T-helper 17 cell (primary cell): Measurements from ENCODE around the gene DOCK4. TPM values are rescaled to one million over a fixed set of nuclear protein-coding genes. Genes with fewer than 3 reads are reported as not detected.

Experiments used
- ATAC-seq: fragments of 150-1000 bp; cut with Tn5 transposase; 2 replicates; pipeline ENCODE4 v1.10.0; 2021; ENCODE audit warnings: mild to moderate bottlenecking, moderate library complexity
- DNase-seq, 3 donors: peaks; one replicate each; pipeline versions ENCODE4 v3.0.0 to v3.0.0-alpha.2; 2020 to 2021
- H3K9me3 ChIP-seq: one replicate; pipeline ENCODE4 v1.7.0; 2013; ENCODE audit warnings: low read length, mild to moderate bottlenecking; ENCODE audit not compliant: control insufficient read depth, poor library complexity, severe bottlenecking
- H3K27ac Mint-ChIP-seq: one replicate; pipeline ENCODE4 v1.8.0; 2022; ENCODE audit warnings: mild to moderate bottlenecking, moderate library complexity, mixed read lengths
- H3K27me3 Mint-ChIP-seq: one replicate; pipeline ENCODE4 v1.8.0; 2022; ENCODE audit warnings: mixed read lengths
- H3K36me3 Mint-ChIP-seq: one replicate; pipeline ENCODE4 v1.8.0; 2022; ENCODE audit warnings: low read depth, mixed read lengths
- H3K4me1 Mint-ChIP-seq: one replicate; pipeline ENCODE4 v1.8.0; 2022; ENCODE audit warnings: mild to moderate bottlenecking, mixed read lengths
- H3K4me3 Mint-ChIP-seq: one replicate; pipeline ENCODE4 v1.8.0; 2022; ENCODE audit warnings: mild to moderate bottlenecking, moderate library complexity, mixed read lengths
- total RNA-seq, 4 donors: library from RNA in 2 of 4; stranded (reverse) in 2 of 4; gene quantifications; one replicate each; pipeline ENCODE4 v1.2.3 and lab custom pipeline; 2022 to 2026

DOCK4 gene
- total RNA-seq, 2 donors from 2014 or later: 0.18 to 0.57 TPM

GRCh38 chr7:112023282-112023681 lies 182.9 kb downstream of the DOCK4 start:
- Mint-ChIP-seq H3K27ac (no peak overlapping the region), H3K36me3 (peaks cover 2% of the 10 kb centered on the region), H3K4me3 (no peak overlapping the region), H3K4me1 (no peaks in the 10 kb centered on the region), H3K27me3 (peaks cover 13% of the 10 kb centered on the region)
- no peaks in the 10 kb centered on the region for H3K9me3 ChIP-seq
- ATAC-seq (no peak), DNase-seq (no peak)

GRCh38 chr7:112022128-112022527 lies 184.1 kb downstream of the DOCK4 start:
- DNase-seq (no peak), ATAC-seq (no peak)
- Mint-ChIP-seq H3K36me3 (peaks cover 2% of the 10 kb centered on the region), H3K4me3 (no peak overlapping the region), H3K4me1 (no peaks in the 10 kb centered on the region), H3K27ac (no peak overlapping the region), H3K27me3 (peaks cover 19% of the 10 kb centered on the region)
- no peaks in the 10 kb centered on the region for H3K9me3 ChIP-seq

- peaks cover 19% of the 10 kb centered on the region for H3K27me3 Mint-ChIP-seq
- H3K27ac Mint-ChIP-seq: no peak overlapping the region
- H3K9me3 ChIP-seq: no peaks in the 10 kb centered on the region
- no peaks in the 10 kb centered on the region for H3K4me1 Mint-ChIP-seq
- no peak overlapping the region for H3K4me3 Mint-ChIP-seq
- no peak for DNase-seq
- peaks cover 2% of the 10 kb centered on the region for H3K36me3 Mint-ChIP-seq
- ATAC-seq: no peak
Observed at GRCh38 chr7:112021379-112022044, 184.7 kb downstream of the DOCK4 start.

- Mint-ChIP-seq H3K36me3 (peaks cover 2% of the 10 kb centered on the region), H3K27ac (no peak overlapping the region), H3K27me3 (peaks cover 19% of the 10 kb centered on the region), H3K4me1 (no peaks in the 10 kb centered on the region), H3K4me3 (no peak overlapping the region)
- no peaks in the 10 kb centered on the region for H3K9me3 ChIP-seq
- ATAC-seq: no peak
- no peak for DNase-seq
Observed at GRCh38 chr7:112020800-112021199, 185.4 kb downstream of the DOCK4 start.

DNA sequence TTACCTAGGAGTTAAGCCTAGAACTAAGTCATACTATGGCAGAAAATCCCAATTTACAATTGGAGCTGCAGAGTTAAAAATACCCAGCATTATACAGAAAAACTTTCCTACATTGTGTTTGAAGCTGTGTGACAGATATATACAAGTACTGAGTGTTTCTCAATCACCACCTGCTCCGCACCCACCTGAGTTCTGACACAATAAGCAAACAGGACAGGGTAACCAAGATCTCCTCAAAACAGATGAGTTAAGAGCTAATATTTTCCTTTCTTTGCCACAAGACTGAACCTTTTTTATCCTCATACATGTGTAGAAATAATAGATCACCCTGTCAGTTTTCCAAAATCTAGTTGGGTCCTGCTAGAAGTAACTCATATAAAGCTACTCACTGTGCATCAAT lies 186.3 kb downstream of the DOCK4 start:
- ATAC-seq: no peak
- no peak overlapping the region for H3K27ac Mint-ChIP-seq
- H3K4me1 Mint-ChIP-seq: no peaks in the 10 kb centered on the region
- no peak for DNase-seq
- H3K4me3 Mint-ChIP-seq: no peak overlapping the region
- peaks cover 13% of the 10 kb centered on the region for H3K27me3 Mint-ChIP-seq
- peaks cover 2% of the 10 kb centered on the region for H3K36me3 Mint-ChIP-seq
- H3K9me3 ChIP-seq: no peaks in the 10 kb centered on the region

- Mint-ChIP-seq H3K27ac (no peak overlapping the region), H3K27me3 (peaks cover 13% of the 10 kb centered on the region), H3K4me1 (no peaks in the 10 kb centered on the region), H3K36me3 (no peaks in the 10 kb centered on the region), H3K4me3 (no peak overlapping the region)
- ATAC-seq: no peak
- no peak for DNase-seq
- H3K9me3 ChIP-seq: no peaks in the 10 kb centered on the region
Observed at GRCh38 chr7:112018305-112019030, 187.7 kb downstream of the DOCK4 start.

DNA sequence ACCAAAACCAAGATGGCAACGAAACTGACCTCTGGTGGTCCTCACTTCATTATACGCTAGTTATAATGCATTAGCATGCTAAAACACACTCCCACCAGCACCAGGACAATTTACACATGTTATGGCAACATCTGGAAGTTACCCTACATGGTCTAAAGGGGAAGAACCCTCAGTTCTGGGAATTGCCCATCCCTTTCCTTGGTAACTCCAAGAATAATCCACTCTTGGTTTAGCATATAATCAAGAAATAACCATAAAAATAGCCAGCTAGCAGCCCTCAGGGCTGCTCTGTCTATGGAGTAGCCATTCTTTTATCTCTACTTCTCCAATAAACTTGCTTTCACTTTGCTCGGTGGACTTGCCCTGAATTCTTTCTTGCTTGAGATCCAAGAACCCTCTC lies 191.1 kb downstream of the DOCK4 start:
- no peak for DNase-seq
- Mint-ChIP-seq H3K36me3 (no peaks in the 10 kb centered on the region), H3K4me3 (no peak overlapping the region), H3K4me1 (no peaks in the 10 kb centered on the region), H3K27ac (no peak overlapping the region), H3K27me3 (peaks cover 30% of the 10 kb centered on the region)
- no peaks in the 10 kb centered on the region for H3K9me3 ChIP-seq
- no peak for ATAC-seq

- H3K9me3 ChIP-seq: no peaks in the 10 kb centered on the region
- DNase-seq: no peak
- no peak overlapping the region for H3K27ac Mint-ChIP-seq
- no peak for ATAC-seq
- H3K4me3 Mint-ChIP-seq: no peak overlapping the region
- no peaks in the 10 kb centered on the region for H3K4me1 Mint-ChIP-seq
- no peaks in the 10 kb centered on the region for H3K36me3 Mint-ChIP-seq
- H3K27me3 Mint-ChIP-seq: peaks cover 30% of the 10 kb centered on the region
Observed at GRCh38 chr7:112014347-112014746, 191.9 kb downstream of the DOCK4 start.

DNA sequence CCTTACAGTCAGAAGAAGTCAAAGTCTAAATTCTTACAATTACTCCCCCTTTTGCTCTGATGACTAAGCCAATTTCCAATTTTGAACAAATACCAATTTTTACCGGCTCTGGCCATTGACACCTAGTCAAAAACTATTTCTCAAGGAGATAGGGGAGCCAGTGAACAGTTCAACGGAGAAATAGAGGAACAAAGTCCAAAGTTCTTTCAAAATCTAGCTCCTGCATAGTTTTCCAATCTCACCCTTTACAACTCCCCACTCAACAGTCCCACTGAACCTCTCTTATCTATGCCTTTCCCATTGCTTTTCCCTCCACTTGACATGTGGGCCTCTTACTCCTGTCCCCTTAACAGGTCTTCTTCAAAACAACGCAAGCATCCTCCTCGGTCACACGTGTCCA lies 192.9 kb downstream of the DOCK4 start:
- Mint-ChIP-seq H3K4me3 (no peak overlapping the region), H3K27ac (no peak overlapping the region), H3K4me1 (no peaks in the 10 kb centered on the region), H3K36me3 (no peaks in the 10 kb centered on the region), H3K27me3 (peaks cover 24% of the 10 kb centered on the region)
- no peak for DNase-seq
- ATAC-seq: no peak
- no peaks in the 10 kb centered on the region for H3K9me3 ChIP-seq

DNA sequence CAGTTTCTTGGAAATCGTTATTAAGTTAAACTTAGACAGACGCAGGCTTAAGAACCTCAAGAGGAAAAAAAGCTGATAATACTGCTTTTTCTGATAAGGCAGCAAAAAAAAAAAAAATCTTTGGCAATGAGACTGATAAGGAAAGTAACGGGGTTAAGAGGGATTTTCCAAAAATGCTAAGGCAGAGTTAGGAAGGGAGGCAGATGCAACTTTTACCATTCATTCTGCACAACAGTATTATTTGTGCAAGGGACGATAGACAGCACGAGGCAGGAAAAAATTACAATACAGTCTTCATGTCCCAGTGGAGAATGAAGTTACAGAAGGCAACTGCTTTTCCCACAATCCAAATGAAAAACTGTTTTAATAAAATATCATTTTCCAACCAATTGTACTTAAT lies 194.0 kb downstream of the DOCK4 start:
- Mint-ChIP-seq H3K36me3 (no peaks in the 10 kb centered on the region), H3K4me3 (no peak overlapping the region), H3K27ac (no peak overlapping the region), H3K4me1 (no peaks in the 10 kb centered on the region), H3K27me3 (peaks cover 19% of the 10 kb centered on the region)
- no peak for ATAC-seq
- DNase-seq: no peak
- no peaks in the 10 kb centered on the region for H3K9me3 ChIP-seq

- DNase-seq (no peak), ATAC-seq (no peak)
- Mint-ChIP-seq H3K4me1 (no peaks in the 10 kb centered on the region), H3K27ac (no peak overlapping the region), H3K4me3 (no peak overlapping the region), H3K36me3 (no peaks in the 10 kb centered on the region), H3K27me3 (peaks cover 26% of the 10 kb centered on the region)
- no peaks in the 10 kb centered on the region for H3K9me3 ChIP-seq
Observed at GRCh38 chr7:112010994-112011393, 195.2 kb downstream of the DOCK4 start.

DNA sequence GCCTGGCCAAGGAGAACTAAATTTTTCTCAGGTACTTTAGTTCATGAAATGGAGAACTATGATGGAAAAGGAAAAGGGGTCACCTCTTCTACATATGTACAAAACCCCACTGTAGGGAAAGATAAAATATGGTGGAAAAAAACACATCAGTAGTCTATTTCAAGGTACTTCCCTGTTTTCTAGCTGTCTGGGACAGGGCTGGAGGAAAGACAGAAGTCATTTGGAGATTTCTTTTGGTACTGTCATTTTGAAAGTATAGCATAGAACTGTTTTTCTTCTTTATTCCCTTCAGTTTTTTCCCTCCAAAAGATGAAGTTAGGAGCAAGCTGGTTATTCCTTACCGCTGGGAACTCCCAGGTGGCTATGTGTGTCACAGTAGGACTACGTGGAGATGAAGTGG lies 196.1 kb downstream of the DOCK4 start:
- Mint-ChIP-seq H3K27me3 (peaks cover 32% of the 10 kb centered on the region), H3K27ac (no peak overlapping the region), H3K4me3 (no peak overlapping the region), H3K4me1 (no peaks in the 10 kb centered on the region), H3K36me3 (peaks cover 3% of the 10 kb centered on the region)
- H3K9me3 ChIP-seq: no peaks in the 10 kb centered on the region
- DNase-seq (no peak), ATAC-seq (no peak)

DNA sequence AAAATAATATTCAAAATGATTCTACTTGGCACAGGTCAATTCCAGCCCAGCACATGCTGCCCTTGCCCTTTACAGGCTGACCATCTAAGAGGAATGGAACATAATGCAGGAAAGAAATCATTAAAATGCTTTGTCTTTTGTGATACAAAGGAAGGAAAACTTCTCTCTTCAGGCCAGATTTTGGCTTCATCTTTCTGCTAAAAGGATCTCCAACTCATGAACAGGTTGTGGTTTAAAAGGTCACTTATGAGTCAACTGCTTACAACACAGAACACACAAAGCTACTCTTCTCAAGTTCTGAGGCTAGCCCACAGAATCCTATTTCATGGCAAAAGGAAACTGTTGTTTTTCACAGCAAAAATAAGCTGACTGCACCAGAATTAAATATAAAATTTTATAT lies 197.1 kb downstream of the DOCK4 start:
- no peak overlapping the region for H3K4me3 Mint-ChIP-seq
- DNase-seq (no peak), ATAC-seq (no peak)
- H3K27ac Mint-ChIP-seq: no peak overlapping the region
- no peaks in the 10 kb centered on the region for H3K9me3 ChIP-seq
- peaks cover 38% of the 10 kb centered on the region for H3K27me3 Mint-ChIP-seq
- peaks cover 3% of the 10 kb centered on the region for H3K36me3 Mint-ChIP-seq
- no peaks in the 10 kb centered on the region for H3K4me1 Mint-ChIP-seq

- Mint-ChIP-seq H3K4me3 (no peak overlapping the region), H3K27ac (no peak overlapping the region), H3K27me3 (peaks cover 28% of the 10 kb centered on the region), H3K4me1 (no peaks in the 10 kb centered on the region), H3K36me3 (peaks cover 3% of the 10 kb centered on the region)
- ATAC-seq (no peak), DNase-seq (no peak)
- H3K9me3 ChIP-seq: no peaks in the 10 kb centered on the region
Observed at GRCh38 chr7:112007185-112007584, 199.0 kb downstream of the DOCK4 start.
